Eye (tissue), 1 donor: ENCODE data around the gene DHRSX.
"Not testable (repeated sequence)": the region's sequence is repeated elsewhere in the genome, so short reads cannot be mapped to it uniquely, and the experiment has no call there.

ENCODE experiments used
- DNase-seq: peaks from one replicate; pipeline ENCODE4 v3.0.0-alpha.2; 2015

The DHRSX gene

DNA sequence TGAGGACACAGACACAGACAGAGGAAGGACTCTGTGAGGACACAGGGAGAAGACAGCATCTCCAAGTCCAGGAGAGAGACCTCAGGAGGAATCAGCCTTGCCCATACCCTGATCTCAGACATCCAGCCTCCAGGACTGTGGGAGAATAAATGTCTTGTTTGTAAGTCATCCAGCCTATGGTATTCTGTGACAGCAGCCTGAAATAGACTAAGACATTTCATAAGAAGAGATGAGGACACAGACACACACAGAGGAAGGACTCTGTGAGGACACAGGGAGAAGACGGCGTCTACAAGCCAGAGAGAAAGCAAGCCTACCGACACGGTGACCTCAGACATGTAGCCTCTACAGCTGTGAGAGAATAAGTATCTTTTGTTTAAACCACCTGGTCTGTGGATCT is 112.1 kb downstream of the DHRSX start:
- no peak for DNase-seq

DNA sequence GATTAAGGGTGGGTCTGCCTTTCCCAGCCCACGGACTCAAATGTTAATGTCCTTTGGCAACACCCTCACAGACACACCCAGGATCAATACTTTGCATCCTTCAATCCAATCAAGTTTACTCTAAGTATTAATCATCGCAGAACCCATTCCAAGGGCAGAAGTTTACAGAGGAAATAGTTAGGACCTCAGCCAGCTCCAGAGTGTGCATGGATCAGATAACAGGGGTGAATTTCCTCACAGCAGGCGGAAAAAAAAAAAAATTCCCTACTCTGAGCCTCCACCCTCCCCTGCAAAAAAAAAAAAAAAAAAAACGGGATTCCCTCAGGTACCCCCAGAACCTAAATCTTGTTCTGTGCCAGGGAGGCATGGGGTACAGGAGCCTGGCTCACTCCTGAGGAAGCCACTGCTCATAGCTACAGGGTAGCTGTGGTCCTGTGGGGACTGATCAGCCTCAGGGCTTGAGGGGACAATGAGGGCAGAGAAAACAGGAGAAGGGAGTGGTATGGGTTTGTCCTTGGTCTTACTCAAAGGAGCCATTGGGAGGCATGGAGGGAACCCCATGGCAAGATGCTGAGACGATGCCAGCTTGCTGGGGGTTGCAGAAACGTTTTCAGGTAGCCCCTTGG is 113.0 kb downstream of the DHRSX start:
- no peak for DNase-seq

DNA sequence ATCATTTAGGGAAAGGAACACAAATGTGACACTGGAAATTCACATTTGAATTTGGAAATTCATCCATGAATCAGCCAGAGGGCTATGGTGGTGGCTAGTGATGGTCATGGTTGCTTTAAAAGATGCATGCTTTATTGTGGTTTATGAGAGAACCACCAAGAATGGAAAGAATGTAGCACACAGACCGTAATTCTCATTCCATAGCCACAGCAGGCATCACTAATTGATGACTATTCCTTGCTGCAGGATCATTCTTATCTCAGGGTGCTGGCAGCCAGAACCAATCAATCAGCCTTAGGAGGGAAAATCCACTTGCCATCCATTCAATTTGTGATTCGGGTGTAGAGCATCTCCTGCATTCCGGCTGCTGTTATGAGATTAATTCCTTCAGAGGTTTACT is 115.6 kb downstream of the DHRSX start:
- no peak for DNase-seq

DNA sequence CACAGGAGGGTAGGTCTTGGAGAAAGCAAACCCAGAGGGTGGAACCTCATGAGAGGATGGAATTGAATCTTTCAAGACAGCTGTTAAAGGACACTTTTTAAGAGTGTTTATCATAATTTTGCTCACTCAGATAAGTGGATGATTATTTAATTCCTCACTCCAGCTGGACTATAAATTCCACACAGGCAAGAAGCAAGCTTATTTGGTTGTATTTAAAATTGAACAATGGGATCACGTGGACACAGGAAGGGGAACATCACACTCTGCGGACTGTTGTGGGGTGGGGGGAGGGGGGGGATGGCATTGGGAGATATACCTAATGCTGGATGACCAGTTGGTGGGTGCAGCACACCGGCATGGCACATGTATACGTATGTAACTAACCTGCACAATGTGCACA is 116.3 kb downstream of the DHRSX start:
- no peak for DNase-seq

DNA sequence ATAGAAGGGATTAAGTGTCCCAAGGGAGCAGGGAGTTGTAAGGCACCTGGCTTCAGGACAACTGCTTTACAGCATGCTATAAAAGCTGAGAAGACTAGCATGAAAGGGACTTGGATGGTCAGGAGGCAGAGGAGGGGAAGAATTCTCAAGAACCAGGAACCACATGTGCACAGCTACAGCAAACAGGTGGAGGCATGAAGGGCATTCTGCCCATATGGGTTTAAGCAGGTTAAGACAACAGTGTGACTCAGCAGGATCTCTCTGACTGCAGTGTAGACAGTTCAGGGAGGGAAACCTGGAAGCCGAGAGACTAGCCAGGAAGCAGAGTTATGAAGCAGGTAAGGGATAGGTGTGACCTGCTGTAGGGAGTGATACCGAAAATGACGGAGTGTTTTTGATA is 117.0 kb downstream of the DHRSX start:
- no peak for DNase-seq

DNA sequence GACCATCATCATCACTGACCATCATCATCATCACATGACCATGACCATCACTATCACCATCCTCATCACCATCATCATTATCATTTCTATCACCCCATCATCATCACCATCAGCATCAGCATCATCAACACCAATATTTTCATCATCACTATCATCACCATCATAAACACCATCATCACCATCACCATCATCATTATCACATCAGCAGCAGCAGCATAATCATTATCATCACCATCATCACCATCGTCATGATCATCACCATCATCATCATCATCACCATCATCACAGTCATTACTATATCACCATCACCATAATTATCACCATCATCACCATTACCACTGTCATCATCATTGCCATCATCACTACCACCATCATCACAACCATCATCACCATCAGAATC is 117.6 kb downstream of the DHRSX start:
- no peak for DNase-seq

DNA sequence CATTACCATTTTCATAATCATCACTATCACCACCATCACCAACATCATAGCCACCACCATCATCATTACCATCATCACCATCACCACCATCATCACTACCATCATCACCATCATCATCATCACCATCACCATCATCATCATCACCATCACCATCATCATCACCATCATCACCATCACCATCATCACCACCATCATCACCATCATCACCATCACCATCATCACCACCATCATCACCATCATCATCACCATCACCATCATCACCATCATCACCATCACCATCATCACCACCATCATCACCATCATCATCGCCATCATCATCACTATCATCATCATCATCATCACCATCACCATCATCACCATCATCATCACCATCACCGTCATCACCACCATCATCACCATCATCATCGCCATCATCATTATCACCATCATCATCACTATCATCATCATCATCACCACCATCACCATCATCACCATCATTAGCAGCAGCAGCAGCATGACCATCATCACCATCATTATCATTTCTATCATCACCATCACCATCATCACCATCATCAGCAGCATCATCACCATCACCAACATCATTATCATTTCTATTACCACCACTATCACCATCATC is 118.2 kb downstream of the DHRSX start:
- not testable (repeated sequence) for DNase-seq

DNA sequence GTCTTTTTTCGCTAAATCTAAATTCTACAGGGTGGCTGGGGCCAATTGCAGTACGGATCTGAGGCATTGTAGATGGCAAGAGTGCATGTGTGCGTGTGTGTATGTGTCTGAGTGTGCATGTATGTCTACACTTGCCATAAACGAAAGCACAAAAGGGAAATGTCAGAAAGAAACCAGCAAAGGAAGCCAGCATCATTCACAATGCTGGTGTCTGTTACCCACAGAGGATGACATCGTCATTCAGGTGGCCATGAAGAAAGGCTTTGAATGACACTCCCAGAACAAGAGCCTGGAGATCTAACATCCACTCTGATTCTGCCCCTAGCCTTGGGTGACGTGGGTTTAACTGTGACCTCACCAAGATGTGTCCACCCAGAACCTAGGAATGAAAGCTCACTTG is 124.6 kb downstream of the DHRSX start:
- no peak for DNase-seq

DNA sequence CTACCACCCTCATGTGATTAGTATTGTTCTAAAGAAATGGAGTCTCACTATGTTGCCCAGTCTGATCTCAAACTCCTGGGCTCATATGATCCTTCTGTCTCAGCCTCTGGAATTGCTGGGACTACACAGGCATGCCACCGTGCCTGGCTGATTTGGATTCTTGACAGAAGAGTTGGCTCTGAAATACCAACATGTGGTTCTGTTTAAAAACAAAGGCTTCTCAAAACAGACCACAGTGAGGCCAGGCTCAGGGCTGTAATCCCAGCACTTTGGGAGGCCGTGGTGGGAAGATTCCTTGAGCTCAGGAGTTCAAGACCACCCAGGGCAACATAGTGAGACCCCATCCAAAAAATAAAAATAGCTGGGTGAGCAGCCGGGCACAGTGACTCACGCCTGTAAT is 126.7 kb downstream of the DHRSX start:
- no peak for DNase-seq

DNA sequence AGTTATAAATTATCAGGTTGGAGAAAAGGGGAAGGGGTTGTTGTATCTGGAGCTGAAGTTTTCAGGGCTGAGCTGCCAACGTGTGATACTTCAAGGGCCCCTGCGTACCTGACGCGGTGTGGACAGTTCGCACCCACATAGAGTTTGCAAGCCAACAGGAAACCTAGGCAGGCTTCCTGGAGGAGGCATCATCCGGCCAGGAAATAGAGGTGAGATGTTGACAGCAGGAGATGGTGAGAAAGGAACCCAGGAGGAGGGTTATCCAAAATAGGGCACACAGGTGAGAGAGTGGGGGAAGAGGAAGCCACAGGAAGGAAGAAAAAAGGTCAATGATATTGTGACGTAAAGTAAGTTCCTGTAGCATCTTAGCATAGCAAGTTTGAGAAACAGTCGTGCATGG is 127.2 kb downstream of the DHRSX start:
- DNase-seq: no peak

DNA sequence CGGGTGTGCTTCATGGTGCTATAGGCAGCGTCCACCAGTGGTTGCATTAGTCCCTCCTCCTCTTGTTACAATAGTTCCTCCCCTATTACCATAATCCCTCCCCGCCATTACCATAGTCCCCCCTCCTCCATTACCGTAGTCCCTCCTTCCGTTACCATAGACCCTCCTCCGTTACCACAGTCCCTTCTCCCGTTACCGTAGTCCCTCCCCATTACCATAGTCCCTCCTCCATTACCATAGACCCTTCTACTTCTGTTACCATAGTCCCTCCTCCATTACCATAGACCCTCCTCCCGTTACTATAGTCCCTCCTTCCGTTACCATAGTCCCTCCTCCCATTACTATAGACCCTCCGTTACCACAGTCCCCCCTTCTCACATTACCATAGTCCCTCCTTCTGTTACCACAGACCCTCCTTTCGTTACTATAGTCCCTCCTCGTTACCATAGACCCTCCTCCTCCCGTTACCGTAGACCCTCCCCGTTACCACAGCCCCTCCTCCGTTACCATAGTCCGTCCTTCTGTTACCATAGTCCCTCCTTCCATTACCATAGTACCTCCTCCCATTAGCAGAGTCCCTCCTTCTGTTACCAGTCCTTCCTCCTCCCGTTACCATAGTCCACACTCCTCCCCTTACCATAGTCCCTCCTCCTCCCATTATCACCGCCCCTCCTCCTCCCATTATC is 129.6 kb downstream of the DHRSX start:
- peak; percentile 47 for DNase-seq

DNA sequence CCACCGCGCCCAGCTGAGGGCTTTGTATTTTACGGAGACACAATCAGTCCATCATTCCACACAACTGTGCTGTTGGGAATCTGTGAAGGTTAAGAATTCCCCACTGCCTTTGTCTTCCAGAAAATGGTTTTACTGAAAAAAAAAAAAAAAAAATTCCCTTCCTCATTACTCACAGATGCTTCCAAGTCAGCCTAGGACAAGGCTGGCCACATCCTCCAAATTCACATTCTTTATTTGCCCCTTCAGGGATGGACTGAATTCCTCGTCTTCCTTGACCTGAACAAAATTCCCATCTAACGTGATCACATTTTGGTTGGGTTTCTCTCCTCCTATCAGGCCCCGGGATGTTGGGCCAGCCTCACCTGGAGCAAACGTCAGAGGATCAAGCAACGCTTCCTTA is 130.3 kb downstream of the DHRSX start:
- no peak for DNase-seq

DNA sequence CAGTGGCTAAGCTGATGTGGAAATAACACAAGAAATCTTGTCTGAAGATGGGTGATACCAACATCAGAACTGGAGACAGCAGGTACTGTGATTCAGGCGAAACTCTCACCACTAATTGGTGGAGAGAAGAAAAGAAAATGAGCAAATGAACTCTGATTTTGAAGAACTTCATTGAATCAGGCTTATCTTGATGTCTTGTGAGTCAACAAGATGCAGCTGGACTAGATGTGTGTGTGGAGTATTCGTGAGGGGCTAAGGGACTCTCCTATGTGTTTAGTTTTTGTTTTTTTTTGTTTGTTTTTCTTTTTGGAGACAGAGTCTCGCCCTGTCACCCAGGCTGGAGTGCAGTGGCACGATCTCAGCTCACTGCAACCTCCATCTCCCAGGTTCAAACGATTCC is 131.6 kb downstream of the DHRSX start:
- no peak for DNase-seq

DNA sequence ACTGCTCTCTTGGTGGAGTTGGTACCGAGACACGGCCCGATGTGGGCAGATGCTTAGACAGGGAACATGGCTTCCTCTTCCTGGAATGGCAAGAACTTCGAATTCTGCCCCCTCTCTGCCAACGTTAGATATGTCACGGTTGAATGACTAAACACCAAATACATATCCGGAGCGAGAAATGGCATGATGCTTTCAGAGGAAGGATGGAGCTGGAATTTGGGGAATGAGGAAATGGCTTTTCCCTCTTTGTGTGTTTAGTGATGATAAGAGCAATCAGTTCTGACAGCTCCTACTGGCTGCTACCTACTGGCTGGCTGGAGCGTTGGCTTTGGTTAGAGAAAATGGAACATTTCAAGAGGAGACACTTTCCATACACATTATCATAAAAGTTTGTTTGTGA is 140.0 kb downstream of the DHRSX start:
- DNase-seq: no peak

DNA sequence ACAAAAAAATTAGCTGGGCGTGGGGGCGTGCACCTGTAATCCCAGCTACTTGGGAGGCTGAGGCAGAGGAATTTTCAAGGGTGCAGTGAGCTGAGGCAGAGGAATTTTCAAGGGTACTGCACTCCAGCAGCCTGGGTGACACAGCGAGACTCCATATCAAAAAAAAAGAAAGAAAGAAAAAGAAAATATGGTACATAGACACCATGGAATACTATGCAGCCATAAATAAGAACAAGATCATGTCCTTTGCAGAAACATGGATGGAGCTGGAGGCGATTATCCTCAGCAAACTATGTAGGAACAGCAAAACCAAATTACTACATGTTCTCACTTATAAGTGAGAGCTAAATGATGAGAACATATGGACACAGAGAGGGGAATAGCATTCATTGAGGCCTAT is 141.3 kb downstream of the DHRSX start:
- not testable (repeated sequence) for DNase-seq

DNA sequence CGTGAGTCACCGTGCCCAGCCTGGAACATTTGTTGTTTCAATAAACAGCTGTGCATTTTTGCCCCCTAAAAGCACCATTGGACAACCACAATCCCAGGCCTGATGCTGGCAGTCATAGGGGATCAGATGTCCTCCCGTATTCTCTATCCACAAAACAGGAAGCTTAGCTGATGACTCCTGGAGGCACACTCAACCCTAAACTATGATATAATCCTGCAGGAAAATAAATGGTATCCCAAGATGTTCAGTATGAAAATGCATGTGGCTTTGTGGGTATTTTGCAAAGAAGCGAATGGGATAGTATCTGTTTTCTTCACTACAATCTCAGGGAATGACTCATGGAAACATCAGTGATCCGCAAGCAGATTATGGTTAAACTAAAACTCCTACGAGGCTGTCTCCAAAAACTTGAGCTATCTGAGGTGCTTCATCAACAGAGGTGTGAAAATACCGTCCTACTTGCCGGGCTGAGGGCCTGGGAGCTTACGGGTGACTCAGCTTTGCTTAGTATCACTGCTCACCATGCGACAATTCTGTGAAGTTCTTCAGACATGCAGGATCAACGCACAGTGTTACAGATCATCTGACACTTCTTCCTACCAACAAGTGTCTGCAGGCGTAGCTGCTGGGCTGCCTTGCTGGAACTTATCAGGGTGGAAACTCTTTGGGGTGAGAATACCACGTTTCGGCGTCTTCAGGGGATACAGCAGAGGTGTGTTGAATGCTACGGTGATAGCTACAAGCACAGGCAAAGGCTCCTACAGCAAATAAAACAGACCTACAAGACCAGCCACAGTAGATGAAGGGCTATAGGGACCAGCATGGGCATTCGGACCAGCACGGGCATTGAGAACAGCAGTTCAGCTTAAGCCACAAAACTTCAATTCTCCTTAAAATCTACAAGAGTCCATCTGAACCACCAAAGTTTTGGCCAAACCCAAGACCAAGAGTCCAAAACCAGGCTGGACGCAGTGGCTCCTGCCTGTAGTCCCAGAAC is 148.5 kb downstream of the DHRSX start:
- DNase-seq: no peak

DNA sequence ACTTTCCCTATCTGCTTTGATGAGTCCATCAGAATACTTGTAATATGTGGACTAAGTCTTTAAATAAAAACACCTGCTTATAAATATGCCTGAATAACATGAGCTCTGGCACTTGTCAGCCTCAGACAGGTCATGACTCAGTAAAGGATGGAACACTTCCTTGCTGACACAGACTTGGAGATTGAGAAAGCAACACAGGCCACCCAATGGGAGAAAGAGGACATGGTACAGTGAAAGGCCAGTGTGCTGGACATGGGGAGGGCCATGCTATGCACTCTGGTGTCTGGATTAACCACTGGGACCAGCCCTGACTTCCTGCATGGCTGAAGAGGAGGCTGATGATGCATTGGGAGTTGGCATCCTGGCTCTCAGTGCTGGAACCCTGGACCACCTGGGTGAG is 149.5 kb downstream of the DHRSX start:
- DNase-seq: no peak

DNA sequence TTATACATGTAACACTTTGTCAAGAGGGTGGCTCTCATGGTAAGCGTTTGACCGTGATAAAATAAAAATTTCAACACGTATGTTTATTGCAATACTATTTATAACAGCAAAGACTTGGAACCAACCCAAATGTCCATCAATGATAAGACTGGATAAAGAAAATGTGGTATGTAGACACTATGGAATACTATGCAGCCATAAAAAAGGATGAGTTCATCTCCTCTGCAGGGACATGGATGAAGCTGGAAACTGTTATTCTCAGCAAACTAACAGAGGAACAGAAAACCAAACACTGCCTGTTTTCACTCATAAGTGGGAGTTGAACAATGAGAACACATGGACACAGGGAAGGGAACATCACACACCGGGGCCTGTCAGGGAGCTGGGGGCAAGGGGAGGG is 150.1 kb downstream of the DHRSX start:
- not testable (repeated sequence) for DNase-seq

DNA sequence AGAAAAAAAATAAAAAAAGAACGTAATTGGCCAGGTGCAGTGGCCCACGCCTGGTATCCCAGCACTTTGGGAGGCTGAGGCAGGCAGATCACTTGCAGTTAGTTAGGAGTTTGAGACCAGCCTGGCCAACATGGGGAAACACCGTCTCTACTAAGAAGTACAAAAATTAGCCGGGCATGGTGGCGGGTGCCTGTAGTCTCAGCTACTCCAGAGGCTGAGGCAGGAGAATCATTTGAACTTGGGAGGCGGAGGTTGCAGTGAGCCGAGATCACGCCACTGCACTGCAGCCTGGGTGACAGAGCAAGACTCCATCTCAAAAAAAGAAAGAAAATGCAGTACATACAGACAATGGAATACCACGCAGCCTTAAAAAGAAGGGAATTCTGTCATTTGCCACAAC is 150.7 kb downstream of the DHRSX start:
- DNase-seq: not testable (repeated sequence)

DNA sequence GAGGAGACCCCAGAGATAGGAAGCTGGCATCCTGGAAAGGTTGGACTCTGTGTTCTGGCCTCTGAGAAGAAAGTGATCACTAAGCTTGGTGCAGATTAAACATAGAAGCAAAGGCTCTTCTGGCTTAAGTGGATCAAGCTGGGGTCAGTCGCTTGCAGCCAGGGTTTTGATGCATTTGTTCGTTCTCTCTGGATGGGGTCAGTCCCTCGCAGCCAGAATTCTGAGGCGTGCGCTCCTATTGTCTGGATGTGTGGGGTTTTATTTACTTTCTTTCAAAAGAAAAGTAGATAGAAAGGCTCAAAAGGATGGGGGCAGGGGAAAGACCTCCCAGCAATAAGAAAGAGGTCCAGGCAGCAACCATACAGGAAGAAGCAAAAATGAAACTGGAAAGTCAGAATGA is 152.6 kb downstream of the DHRSX start:
- DNase-seq: no peak

DNA sequence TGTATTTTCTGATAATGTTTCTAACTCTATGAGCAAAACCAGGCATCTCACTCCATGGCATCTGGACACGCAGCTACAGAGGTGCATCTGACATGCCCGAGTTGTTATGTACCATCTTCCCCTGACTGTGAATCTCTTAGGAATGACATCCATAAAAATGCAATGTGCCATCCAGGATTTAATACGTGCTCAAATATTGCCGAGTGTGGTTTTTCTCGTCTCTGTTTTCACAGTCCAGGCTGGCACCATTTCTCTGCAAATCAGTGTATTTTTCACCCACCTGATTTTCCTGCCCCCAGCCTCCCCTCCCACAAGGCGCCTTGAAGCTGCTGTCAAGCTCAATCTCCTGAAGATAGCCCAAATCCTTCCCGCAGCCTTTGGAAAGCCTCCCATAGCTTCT is 154.6 kb downstream of the DHRSX start:
- no peak for DNase-seq

DNA sequence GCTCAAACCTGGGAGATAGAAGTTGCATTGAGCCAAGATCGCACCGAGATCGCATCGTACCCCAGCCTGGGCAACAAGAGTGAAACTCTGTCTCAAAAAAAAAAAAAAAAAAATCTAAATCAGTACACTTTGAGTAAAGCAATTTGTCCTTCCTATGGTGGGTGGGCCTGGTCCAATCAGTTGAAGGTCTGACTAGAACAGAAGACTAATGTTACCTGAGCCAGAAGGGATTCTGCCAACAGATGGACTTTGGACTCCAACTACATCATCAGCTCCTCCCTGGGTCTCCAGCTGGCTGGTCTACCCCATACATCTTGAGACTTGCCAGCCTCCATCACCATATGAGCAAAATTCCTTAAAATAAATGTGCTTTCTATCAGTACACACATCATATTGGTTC is 155.2 kb downstream of the DHRSX start:
- no peak for DNase-seq

DNA sequence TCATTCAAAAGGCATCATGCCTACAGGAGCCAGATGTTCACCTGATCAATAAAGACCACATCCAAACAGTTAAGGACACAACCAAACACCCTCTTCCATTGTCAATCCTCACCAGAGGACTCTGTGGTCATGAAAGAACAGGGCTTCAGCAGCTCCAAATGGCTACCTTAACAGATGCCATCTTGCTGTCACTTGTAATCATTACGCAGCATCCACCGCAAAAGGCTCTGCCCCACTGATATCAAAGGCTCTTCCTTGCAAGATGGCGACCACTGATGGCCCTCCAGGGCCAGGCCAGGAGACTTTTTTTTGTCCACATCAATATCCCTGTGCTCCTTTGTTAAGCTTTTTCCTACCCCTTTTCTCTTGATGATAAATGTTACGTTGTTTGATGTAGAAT is 157.4 kb downstream of the DHRSX start:
- no peak for DNase-seq
